ENCODE results near the gene UPB1.
"Not testable (repeated sequence)": the region's sequence is repeated elsewhere in the genome, so short reads cannot be mapped to it uniquely, and the experiment has no call there.

UPB1 gene

DNA sequence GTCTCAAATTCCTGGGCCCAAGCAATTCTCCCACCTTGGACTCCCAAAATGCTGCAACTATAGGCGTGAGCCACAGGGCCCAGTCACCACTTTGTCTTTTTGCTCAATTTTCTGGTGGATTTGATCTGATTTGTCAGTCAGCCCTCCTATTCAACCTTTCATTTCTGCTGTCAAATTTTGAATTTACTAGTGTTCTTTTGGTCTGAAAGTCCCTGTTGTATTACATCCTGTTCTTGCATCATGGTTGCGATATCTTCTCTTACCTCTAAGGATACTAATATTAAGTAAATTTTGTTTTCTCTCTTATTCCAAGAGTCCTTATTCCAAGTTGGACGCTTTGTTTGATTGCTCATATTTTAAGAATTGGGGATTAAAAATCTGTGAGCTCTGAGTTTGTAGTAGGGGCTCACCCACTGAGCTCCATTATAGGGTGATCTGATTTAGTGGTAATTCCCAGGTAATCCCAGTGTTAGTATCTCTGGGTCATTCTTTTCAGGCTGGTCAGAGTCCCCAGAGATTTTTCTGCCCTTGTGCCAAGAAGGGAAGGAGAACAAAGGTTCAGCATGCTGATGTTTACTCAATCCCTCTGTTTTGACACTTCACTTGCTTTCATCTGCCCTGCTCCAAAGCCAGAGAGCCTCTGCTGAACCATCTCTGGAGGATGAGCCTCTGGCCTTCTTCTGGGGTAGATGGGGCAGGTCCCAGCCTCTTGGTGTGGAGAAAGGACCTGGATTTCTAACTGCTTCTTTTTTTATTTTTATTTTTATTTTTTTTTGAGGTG lies 10.0 kb downstream of the UPB1 start:
- no peak for DNase-seq (ENCODE audit: low spot score)

DNA sequence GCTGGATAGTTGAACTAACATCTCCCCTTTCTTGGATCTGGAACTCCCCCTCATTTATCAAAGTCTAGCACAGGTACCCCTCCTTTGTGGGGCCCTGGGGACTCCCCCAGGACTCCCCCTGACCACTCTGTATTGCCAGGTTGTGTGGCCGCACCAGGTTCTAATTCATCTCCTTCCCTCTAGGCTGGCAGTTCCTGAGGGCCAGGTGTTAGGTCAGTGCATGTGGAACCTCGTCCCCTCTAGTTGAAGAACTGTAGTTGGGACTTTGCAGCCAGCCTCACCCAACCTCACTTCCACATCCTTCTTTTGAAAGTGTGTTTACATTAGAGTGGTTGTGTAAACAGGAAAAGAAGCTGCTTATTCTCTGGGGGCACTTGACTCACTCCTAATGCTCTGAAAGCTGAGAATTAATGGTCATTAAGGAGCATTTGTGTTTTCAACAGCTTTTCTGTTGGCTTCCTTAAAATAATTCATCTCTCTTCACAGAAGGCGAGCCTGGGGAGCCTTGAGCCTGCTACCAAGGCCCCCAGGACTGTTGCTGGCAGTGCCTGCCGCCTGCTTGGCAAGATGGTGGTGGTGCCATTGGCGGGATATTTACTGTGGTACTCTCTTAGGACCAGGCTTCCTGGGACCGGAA lies 11.8 kb downstream of the UPB1 start:
- no peak for DNase-seq (ENCODE audit: low spot score)

DNA sequence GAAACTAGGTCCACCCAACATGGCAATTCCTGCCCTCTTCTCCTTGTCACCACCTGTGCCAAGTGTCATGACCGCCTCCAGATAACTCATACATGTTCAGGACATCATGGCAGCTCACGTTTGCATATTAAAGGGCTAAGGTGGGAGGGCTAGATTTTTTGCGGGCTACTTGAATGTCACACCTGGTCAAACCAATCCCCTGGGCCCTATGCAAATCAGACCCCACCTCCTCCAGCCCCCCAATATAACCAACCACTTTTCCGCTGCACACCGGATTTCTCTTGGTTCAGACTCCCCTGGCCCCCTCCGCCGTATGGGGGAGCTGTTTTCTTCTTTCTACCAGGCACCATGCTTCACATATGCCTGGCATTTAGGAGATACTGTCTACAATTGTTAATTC lies 12.6 kb downstream of the UPB1 start:
- no peak for DNase-seq (ENCODE audit: low spot score)

DNA sequence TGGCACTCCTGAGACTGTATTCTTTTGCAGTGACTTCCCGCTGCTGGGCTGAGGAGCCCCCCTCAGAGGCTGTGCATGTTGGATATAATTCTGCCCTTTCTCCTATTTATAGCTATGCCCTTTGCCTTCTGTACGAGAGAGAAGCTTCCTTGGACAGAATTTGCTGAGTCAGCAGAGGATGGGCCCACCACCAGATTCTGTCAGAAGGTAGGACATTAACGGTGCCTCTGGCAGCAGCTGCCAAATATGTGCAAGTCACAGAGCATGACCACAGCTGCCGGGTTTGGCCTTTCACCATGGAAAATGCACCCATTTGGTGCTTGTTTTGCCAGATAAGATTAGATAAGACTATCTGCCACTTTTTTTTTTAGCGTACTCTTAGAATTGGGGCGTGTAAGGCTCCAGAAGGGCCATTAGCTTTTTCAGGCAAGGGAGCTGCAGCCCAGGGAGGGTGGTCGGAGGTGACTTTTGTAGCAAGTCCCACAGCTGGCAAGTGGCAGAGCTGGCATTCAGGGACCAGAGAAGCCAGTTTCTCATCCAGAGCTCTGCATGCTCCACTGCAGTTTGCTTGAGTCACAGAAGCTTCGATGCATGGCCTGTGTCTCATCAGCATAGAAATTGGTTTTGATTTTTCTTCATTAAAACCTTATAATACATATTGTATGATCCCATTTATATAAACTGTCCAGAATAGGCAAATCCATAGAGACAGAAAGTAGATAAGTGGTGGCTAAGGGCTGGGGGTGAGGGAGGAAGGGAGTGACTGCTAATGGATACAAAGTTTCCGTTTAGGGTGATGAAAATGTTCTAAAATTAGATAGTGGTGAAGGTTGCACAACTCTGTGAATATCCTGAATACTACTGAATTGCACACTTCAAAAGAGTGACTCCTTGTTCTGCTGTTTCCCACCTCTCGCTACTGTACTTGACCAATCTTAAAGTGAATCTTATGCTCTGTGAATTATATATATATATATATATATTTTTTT lies 15.8 kb downstream of the UPB1 start:
- peak; percentile 34 for DNase-seq (ENCODE audit: low spot score)

DNA sequence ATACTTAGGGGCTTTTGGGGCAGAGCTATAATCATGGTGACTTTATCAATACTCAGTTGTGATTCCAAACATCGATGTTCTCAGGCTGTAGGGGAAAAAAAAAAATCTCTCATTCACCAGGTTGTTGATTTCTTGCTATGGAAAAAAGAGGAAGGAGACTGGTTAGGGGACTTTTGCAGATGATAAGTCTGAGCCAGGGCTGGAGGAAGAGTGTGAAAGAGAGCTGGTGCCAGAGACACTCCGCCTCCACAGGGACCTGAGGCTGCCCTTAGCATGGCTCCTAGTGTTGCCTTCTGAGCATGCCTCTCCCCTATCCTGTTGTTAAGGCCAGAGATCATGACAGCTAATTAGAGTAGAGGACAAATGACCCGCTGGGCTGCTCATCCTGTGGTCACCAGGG lies 16.9 kb downstream of the UPB1 start:
- no peak for DNase-seq (ENCODE audit: low spot score)

DNA sequence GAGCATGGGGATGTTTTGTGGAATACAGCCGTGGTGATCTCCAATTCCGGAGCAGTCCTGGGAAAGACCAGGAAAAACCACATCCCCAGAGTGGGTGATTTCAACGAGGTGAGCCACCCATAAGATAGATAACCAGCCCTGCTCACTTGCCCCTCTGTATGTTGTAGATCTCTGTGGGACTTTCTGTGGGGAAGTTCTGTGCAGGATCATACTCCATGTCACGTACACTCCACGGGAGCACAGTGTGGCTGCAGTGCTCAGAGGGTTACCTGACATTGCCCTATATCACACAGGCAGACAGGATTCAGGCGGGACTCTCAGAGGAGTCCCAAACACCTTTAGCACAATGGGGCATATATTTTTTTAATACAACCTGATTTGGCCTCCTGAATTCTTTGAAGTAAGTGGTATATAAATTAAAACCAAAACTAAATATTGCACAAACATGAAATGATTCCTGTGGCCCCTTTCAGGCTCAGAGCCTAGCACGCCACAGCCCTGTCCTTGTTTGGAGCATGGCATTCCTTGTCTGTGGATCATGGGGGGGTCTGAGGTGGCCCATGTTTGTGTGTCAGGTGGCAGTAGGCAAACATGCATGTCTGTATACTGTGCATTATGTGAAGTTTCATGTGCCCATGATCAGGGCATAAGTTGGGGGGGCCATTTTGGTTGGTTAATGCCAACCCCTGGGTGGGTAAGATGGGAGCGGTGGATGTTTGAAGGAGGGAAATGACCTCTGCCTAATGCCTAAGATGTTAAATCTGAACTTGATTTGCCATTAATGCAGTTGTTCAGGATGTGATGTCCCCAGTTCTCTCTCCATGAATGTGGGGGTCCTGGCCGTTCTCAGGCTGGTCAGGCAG lies 18.5 kb downstream of the UPB1 start:
- DNase-seq (ENCODE audit: low spot score): no peak

DNA sequence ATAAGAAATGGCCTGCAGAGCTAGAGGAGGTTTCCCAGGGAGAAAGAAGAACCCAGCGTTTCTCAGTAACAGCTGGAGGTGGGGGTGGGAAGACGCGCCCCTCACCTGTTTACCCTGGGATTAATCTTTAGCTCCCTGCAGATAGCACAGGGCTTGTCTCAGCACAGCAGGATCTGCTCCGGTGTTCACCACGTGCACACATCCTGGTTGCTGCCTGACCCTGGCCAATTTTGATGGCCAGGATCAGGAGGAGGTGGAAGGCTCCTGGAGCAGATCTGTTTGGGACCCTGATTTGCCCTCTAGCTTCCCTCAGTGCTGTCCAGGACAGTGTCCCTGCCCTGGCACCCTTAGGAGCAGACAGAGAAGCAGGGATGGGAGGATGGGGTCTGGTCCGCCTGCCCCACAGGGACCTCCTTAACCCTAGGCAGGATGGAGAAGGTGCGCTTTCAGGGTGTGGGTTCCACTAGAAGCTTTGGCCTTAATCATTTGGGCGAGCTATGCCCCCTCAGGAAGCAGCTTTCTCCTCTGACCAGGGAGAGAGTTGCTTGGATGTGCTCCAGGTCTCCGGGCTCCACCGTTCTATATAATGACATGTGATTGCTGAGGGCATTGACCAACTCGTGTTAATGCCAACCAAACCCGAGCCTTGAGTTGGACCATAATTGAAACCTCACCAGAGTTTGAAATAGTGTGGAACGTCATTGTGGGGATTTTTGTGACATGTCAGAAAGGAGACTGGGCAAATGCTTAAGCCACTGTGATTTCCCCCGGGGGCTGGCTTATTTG lies 19.3 kb downstream of the UPB1 start:
- no peak for DNase-seq (ENCODE audit: low spot score)

DNA sequence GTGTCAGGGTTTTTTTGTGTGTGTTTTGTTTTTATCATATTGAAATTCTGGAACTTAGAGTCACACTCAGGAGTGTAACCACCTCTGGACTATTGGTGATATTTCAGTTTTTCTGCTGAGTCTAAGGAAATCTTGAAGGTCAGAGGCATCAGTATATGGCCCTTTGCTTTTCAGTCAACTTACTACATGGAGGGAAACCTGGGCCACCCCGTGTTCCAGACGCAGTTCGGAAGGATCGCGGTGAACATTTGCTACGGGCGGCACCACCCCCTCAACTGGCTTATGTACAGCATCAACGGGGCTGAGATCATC lies 19.9 kb downstream of the UPB1 start:
- DNase-seq (ENCODE audit: low spot score): no peak

DNA sequence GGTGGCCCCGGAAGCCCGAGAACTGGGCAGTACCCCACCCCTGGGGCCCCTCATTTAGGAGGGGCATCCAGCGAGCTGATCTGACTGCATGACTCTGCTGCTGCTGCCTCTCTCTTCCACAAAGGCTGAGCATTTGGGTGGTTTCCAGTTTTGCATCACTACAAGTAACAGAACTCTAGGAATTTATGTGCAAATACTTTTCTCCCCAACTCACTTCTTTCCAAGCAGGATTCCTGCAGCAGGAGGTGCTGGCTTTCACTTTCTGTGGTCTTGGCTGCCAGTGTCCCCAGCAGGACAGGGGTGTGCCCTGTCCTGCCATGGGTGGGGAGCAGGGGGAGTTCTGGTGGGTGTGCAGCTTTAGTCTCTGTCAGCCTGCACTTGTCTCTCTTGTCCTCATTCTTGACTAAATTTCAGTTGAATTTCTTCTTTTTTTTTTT lies 21.2 kb downstream of the UPB1 start:
- DNase-seq (ENCODE audit: low spot score): no peak

DNA sequence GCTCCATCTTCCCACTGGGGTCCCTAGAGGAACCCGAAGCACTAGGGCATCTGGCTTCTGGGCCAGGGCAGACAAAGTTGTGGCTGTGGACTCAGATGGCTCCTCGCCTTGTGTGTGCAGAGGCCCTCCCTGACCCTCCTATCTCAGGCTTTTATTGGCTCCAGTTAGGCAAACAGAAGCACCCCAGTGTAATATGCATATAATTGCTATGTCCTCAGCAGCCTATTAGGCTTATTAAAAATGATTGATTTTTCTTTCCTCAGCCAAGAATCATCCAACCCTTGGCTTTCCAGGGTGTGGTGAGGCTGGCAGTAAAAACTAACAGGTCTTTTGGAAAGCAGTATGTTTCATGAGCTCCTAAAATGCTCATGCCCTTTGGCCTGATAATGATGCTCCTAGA lies 22.3 kb downstream of the UPB1 start:
- DNase-seq (ENCODE audit: low spot score): no peak

DNA sequence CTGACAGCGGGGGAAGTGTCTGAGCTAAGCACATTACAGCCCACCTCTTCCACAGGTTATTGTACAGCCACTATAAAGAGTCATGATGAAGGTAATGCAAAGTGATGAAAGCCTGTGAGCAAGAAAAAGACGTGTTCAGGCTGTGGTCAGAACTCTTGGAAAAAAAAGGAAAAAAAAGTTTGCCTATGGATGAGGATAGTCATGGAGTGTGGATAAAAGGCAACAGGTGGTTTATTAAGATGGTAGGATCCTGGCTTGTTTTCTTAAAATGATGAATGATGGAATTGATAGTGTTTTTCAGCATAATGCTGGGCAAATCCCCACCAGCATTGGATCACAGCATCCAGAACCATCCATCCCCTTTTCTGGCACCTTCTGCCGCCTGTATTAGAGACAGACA lies 23.1 kb downstream of the UPB1 start:
- no peak for DNase-seq (ENCODE audit: low spot score)

DNA sequence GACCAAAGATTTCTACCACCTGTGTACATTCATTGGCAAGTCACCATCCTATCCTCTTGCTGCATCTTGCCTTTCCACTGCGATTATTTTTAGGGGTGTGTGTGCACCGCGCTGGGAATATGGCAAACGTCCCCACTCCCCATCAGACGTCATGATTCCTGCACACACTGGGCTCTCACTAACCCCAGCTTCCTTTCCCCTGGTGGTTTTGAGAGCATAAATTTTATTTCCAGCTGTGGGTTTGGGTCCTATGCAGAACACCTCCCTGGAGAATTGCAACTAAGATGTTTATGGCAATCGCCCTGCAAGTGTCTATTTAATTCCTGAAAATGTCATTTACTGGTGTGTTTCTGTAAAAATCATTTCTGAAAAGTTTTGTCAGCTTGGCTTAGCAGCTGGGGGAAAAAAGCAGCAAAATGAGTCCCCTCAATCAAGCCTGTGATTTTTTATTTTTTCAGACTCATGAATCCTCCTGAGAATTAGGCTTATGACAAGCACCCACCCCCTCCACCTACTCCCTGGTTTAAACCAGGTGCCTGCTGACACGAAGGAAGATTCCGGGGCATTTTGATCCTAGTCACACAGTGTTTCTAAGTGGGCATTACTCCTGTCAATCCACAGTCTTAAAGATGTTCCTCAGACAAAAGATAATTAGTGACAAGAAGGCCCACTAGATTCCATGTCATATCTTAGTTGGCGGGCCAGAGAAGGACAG lies 23.8 kb downstream of the UPB1 start:
- no peak for DNase-seq (ENCODE audit: low spot score)

DNA sequence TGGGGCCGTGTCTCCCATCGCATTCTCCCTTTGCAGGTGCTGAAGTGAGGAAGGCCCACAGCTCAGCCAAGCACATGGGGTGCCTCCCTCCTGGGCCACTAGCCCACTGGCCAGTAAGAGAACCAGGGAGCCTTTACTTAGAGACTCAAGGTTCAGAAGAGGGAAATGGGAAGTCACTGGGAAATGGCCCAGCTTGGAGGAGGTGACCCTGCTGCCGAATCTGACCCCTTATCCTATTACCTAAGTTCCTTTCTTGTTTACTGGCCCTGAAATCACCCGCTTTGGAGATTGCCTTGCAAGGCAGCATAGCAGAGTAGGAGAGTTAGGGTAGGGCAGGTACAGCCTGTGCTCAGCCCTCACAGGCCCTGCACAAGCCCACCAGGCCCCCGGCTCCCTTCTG lies 24.4 kb downstream of the UPB1 start:
- no peak for DNase-seq (ENCODE audit: low spot score)

DNA sequence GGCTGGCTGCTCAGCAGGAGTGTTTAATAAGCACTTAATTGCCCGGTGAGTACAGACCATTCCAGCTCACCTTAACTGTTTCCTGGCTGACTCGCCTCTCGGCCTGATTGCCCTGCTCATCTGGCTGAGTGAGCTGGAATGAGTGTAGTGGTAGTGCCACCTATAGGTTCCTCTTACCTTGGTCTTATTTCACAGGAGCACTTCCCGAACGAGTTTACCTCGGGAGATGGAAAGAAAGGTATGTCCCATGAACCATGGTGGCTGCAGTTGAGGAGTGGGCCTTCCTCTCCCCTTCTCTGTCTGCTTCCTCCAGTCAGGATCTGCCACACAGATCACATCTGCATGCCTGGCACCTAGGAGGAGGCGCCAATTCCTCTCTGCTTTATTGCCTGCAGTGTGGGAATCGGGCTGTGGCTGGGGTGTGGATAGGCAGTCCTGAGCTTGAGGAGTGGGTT lies 26.7 kb downstream of the UPB1 start:
- no peak for DNase-seq (ENCODE audit: low spot score)

DNA sequence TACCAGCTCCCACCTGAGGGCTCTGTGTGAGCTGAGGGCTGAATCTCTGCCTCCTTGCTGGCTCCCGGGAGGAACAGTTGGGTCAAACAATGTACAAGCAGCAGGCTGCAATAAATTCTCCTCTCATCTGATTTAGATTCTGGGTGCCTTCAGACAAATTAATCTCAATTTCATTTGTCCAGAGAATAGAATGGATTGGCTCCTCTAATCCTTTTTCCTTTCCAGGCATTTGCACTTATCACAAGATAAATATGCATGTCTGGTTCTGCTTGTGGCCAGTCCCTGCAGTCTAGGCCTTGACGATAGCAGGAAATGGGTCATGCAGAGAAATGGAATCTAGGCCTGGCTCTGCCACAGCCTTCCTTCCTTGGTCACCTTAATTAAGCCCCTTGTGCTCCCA lies 28.7 kb downstream of the UPB1 start:
- DNase-seq (ENCODE audit: low spot score): no peak

DNA sequence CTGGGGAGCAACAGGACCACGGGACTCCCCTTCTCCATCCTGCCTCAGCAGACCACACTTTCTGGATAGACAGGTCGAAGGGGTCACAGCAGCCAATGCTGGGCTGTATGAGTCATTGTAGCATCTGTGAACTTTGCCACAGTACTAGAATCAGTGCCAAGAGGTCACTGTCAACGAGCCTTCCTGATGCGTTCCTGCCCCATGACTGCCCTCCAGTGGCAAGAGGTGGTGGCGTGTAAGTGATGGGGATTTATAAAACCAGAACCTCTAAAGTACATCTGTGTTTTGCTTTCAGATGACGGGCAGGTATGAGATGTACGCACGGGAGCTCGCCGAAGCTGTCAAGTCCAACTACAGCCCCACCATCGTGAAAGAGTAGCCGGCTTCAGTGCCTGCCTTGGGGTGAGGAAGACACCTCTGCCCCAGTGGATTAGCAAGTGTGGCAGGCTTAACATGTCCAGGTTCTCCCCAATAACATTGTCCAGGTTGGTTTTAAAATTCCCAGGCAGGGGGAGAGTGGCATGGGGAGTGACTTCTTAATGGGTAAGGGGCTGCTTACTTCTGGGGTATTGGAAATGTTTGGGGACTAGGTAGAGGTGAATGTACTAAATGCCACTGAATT lies 30.4 kb downstream of the UPB1 start:
- peak; percentile 79 for DNase-seq (ENCODE audit: low spot score)

DNA sequence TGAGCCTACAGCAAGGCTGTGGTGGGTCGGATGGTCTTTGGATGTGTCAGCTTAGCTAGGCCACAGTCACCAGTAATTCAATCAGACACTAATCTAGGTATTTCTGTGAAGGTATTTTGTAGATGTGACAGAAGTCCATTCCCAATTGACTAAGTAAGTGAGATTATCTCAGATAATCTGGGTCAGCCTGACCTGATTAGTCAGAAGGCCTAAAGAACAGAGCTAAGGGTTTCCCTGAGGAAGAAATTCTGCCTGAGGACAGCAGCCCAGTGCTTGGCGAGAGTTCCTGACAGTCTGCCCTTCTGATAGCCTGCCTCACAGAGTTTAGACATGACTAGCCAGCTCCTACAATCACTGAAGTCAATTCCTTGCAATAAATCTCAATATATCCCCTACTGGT lies 31.1 kb downstream of the UPB1 start:
- DNase-seq (ENCODE audit: low spot score): no peak

DNA sequence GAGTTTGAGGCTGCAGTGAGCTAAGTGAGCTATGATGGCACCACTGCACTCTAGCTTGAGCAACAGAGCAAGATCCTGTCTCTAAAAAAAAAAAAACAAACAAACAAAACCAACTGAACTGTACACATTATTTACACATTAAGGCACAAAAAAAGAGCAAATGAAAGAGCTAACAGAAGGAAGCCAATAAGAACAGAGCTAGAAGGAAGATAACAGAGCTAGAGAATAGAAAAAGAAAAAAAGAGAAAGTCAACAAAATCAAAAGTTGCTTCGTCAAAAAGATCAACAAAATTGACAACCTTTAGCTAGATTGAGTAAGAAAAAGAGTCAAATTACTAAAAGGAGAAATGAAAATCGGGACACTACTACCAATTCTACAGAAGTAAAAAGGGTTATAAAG lies 34.8 kb downstream of the UPB1 start:
- no peak for DNase-seq (ENCODE audit: low spot score)

DNA sequence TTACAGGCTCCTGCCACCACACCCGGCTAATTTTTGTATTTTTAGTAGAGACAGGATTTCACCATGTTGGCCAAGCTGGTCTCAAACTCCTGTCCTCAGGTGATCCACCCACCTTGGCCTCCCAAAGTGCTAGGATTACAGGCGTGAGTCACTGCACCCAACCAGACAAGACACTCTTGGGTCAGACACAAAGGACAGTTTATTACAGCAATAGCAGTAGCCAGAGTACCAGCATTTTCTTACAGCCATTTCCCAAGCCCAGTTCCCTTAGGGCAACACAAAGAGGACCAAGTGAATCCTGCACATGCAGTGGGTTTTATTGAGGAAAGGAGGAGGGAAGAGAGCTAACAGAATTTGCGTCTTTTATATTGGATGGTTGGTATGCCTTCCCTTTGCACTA lies 35.8 kb downstream of the UPB1 start:
- not testable (repeated sequence) for DNase-seq (ENCODE audit: low spot score)

DNA sequence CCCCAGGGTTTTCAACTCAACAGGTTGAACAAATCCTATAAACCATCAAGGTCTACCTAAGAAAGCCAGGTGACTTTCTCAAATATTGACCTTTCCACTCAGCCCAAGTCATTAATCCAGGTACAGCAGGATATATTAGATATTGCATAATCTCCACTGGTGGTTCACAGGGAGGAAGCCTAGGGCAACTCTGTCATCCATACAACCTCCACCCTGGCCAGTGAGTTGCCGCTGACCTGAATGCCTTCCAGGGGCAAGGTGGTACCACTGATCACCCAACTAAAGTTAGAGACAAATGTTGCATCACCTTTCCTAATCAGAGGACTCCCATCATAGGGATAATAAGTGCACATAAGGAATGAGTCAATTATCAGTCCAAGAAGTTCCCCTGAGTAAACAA lies 36.9 kb downstream of the UPB1 start:
- DNase-seq (ENCODE audit: low spot score): no peak

Data from pons (tissue), 1 donor.